Stimulated activated CD8-positive, alpha-beta memory T cell treated with anti-CD3 and anti-CD28 coated beads, Interleukin-15, amount 100 ng/mL, for 4 hours (primary cell): Measurements from ENCODE around the gene GRID1.
"Not testable (repeated sequence)": the region's sequence is repeated elsewhere in the genome, so short reads cannot be mapped to it uniquely, and the experiment has no call there.

ENCODE experiments used
- DNase-seq, 2 donors: peaks; one replicate each; pipeline ENCODE4 v3.0.0-alpha.2; 2020; ENCODE audit warnings: low read depth in 2 of 2

Gene GRID1

GRCh38 chr10:86137561-86137960, 229.0 kb downstream of the GRID1 start:
- DNase-seq = no peak

GRCh38 chr10:86136934-86137333, 229.7 kb downstream of the GRID1 start:
- no peak for DNase-seq

- DNase-seq = no peak
Observed at GRCh38 chr10:86135191-86135590, 231.4 kb downstream of the GRID1 start.

- DNase-seq = no peak
Observed at GRCh38 chr10:86130737-86131475, 235.7 kb downstream of the GRID1 start.

DNA sequence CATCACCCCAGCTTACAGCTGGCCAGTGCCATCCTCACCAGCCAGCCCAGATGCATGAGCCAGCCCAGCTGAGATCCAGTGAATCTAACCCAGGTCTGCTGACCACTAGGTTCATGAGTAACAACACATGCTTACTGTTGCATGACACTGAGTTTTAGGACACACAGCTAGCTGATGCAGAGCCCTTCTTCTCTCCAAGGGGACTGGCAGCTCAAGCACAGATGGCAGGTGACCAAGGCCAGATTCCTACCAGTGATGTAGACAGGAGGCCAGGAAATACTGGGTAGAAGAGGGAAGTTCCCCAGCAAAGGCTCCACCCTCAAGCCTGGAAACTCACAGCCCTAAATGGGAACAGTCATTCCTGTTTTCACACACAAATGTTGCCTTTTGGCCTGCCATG, 236.6 kb downstream of the GRID1 start:
- no peak for DNase-seq

DNA sequence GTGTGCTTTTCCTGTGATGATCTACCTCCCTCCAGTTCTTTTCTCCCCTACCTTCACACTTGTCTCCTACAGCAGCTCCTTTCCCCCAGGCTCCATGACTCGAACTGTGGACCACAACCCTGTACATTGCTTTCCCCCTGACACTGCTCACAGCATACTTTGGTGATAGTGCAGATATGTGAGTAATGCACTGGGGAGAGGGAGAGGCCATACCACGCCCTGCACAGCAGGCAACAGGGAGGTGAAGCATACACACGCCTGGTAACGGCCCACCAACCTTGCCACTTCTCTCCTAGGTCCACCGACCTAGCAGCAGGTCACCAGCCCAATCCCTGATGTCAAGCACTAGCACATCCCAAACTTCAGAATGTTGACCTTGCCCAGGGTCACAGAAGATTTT, 238.2 kb downstream of the GRID1 start:
- DNase-seq = no peak

GRCh38 chr10:86127274-86127819, 239.2 kb downstream of the GRID1 start:
- DNase-seq = no peak

- no peak for DNase-seq
Observed at GRCh38 chr10:86124734-86125133, 241.9 kb downstream of the GRID1 start.

GRCh38 chr10:86123715-86124114, 242.9 kb downstream of the GRID1 start:
- DNase-seq = no peak

- DNase-seq = no peak
Observed at GRCh38 chr10:86123304-86123703, 243.3 kb downstream of the GRID1 start.

GRCh38 chr10:86122646-86123045, 243.9 kb downstream of the GRID1 start:
- no peak for DNase-seq

DNA sequence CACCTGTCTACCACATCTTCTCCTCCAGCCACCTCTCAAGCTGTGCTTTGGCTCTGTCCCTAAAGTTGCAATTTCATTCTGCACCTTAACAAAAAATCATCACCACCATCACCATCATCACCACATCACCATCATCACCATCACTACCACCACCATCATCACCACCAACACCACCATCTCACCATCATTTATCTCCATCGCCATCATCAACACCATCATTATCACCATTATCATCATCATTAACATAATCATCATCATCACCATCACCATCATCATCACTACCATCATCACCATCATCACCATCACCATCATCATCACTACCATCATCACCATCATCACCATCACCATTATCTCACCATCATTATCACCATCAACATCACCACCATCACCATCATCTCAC, 245.4 kb downstream of the GRID1 start:
- no peak for DNase-seq

- no peak for DNase-seq
Observed at GRCh38 chr10:86117051-86117450, 249.5 kb downstream of the GRID1 start.

- no peak for DNase-seq
Observed at GRCh38 chr10:86113983-86114382, 252.6 kb downstream of the GRID1 start.

GRCh38 chr10:86113501-86113900, 253.1 kb downstream of the GRID1 start:
- no peak for DNase-seq

DNA sequence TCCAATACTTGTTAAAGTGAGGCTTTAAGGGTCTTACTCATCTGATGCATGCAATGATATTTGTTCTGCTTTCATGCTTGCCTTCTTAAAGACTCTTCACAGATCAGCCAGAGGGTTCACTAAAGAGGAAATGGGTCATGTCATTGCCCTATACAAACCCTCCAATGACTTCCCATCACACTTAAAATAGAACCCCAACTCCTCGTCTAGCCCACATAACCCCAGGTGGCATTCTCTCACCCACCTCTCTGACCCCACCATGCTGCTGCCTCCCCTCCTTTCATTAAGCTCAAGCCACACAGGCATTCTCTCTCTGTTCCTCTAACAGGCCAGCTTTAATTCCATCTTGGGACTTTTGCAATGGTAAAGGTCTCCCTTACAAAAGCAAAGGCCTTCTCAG, 253.6 kb downstream of the GRID1 start:
- no peak for DNase-seq

DNA sequence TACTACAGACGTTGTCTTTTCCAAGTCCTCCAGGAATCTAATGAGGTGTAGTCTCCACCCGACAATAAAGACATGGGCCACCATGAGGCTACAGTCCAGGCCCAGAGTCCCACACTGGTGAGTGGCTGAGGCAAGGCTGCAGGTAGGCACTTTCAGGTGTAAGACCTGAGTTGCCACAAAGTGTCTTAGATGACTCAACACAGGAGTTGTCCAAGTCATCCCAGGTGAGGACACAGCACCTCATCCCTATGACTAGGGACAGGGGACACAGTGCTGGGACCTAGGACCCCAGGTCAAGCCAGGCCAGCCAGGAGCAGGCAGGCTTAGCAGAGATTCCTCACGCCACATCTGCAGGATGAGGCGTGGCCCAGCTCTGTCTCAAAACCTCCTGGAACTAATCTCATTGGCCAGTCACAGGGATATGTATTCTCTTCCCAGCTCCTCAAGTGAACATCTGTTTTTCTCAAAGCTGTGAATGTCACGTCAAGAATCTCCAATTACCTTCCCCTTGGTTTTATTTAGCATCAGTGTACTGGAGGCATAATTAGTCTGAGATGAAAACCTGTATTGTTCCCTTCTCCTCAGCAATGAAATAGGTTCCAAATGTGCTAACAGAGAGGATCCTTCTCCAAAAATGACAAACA, 254.6 kb downstream of the GRID1 start:
- no peak for DNase-seq

- no peak for DNase-seq
Observed at GRCh38 chr10:86110156-86110786, 256.3 kb downstream of the GRID1 start.

DNA sequence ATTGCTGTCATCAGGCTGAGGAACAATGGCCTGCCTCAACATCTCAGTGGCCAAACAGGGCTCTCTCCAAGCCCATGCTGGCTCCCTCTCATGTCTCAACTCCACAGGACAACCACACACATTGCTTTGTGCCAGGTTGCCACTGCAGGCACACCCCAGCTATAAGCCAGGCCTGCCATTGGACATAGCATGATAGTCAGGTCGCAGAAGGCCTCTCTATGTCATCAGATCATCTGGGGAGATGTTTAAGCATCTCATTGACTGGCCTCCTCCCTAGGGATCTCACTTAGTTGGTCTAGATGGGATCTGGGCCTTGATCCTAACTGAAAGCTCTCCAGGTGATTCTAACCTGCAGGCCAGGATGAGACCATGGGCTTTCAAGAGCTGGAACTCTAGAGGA, 257.2 kb downstream of the GRID1 start:
- DNase-seq = no peak

- DNase-seq = no peak
Observed at GRCh38 chr10:86108696-86109095, 257.9 kb downstream of the GRID1 start.

DNA sequence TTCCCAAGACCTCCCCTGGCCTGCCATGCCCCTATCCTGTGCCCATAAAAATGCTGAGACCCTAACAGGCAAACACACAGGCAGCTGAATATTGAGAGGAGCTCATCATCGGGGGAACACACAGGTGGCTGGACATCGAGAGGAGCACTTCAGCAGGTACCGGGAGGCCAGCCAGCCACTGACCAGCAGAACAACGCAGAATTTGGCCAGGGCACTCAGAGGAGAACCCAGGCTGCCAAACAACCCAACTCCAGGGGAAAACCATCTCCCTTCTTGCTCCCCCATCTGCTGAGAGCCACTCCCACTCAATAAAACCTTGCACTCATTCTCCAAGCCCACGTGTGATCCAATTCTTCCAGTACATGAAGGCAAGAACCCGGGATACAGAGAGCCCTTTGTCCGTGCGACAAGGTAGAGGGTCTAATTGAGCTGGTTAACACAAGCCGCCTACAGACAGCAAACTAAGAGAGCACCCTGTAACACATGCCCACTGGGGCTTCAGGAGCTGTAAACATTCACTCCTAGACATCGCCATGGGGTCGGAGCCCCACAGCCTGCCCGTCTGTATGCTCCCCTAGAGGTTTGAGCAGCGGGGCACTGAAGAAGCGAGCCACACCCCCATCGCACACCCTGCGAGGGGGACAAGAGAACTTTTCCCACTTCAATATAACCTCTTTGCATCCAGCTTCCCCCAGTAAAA, 258.8 kb downstream of the GRID1 start:
- DNase-seq = not testable (repeated sequence)

DNA sequence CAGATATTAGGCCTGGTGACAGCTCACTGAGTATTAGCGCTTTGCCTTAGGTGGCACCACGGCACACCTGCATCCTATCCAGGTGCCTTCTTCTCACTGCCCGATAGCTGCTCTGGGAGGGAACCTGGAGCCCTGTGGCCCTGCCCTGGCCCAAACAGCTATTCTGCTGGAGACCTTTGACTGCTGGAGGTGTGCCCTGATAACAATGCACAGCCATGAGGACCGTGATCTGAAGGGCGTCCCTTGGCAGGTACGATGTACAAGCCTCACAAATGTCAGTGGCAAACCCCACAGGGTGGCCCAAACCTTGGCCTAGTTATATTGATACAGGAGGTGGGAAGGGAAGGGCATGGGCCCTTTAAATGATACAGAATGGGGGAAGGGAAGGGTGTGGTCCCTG, 259.5 kb downstream of the GRID1 start:
- no peak for DNase-seq
